Neural cell (in vitro differentiated cells): ENCODE results near the gene GLI3. TPM values are rescaled to one million over a fixed set of nuclear protein-coding genes. Genes with fewer than 3 reads are reported as not detected.
A peak's percentile ranks its signal among the peaks of the same experiment; 100 is the strongest.

Source experiments
- H2AFZ ChIP-seq: fragments of 200-600, 300-800 bp; sonication (generic), shearing (Covaris generic); 2 replicates; pipeline ENCODE4 v1.6.0; 2014; ENCODE audit warnings: low read depth, mild to moderate bottlenecking, antibody characterized with exemption, low read length, moderate library complexity
- H3F3A ChIP-seq: fragments of 200-600 bp; shearing (Covaris generic); 2 replicates; pipeline ENCODE4 v1.6.1; 2016; ENCODE audit warnings: mild to moderate bottlenecking, moderate library complexity, mixed read lengths, antibody characterized with exemption, low read length; ENCODE audit not compliant: insufficient read depth, poor library complexity, severe bottlenecking
- H3K27ac ChIP-seq: fragments of 200-600, 300-800 bp; sonication (generic), shearing (Covaris generic); 2 replicates; pipeline ENCODE4 v1.5.1; 2014; ENCODE audit warnings: mild to moderate bottlenecking, low read length, moderate library complexity
- H3K27me3 ChIP-seq: fragments of 300-800, 200-600 bp; sonication (generic), shearing (Covaris generic); 2 replicates; pipeline ENCODE4 v1.6.0; 2014; ENCODE audit warnings: mild to moderate bottlenecking, low read depth, low read length, moderate library complexity; ENCODE audit not compliant: insufficient read depth
- H3K36me3 ChIP-seq: fragments of 300-800, 200-600 bp; sonication (generic), shearing (Covaris generic); 2 replicates; pipeline ENCODE4 v1.5.1; 2014; ENCODE audit warnings: mild to moderate bottlenecking, antibody characterized with exemption, low read length, moderate library complexity; ENCODE audit not compliant: insufficient read depth
- H3K4me2 ChIP-seq: fragments of 300-800, 200-600 bp; sonication (generic), shearing (Covaris generic); 2 replicates; pipeline ENCODE4 v1.6.0; 2014; ENCODE audit warnings: mild to moderate bottlenecking, low read length
- H3K4me3 ChIP-seq: fragments of 300-800, 200-600 bp; sonication (generic), shearing (Covaris generic); 2 replicates; pipeline ENCODE4 v1.5.1; 2014; ENCODE audit warnings: mild to moderate bottlenecking, low read length, moderate library complexity
- H3K79me2 ChIP-seq: fragments of 200-600 bp; shearing (Covaris generic); replicated peaks from 2 replicates; pipeline ENCODE4 v1.6.0; 2014; ENCODE audit warnings: mild to moderate bottlenecking, low read length, moderate library complexity; ENCODE audit not compliant: insufficient read depth
- H3K9ac ChIP-seq: fragments of 300-800, 200-600 bp; sonication (generic), shearing (Covaris generic); 2 replicates; pipeline ENCODE4 v1.6.1; 2016; ENCODE audit warnings: mild to moderate bottlenecking, low read length, mixed read lengths
- H3K9me2 ChIP-seq: fragments of 200-600 bp; shearing (Covaris generic); 2 replicates; pipeline ENCODE4 v1.6.1; 2016; ENCODE audit warnings: mild to moderate bottlenecking, low read length, mixed read lengths; ENCODE audit not compliant: insufficient read depth
- H3K9me3 ChIP-seq: fragments of 200-600, 300-800 bp; sonication (generic), shearing (Covaris generic); 2 replicates; pipeline ENCODE4 v1.6.1; 2016; ENCODE audit warnings: mild to moderate bottlenecking, mixed run types, low read length, moderate library complexity, mixed read lengths
- H4K20me1 ChIP-seq: fragments of 200-600 bp; shearing (Covaris generic); 2 replicates; pipeline ENCODE4 v1.6.1; 2016; ENCODE audit warnings: mild to moderate bottlenecking, mixed run types; ENCODE audit not compliant: insufficient read depth
- EP300 ChIP-seq: fragments of 450-650 bp; conservative IDR thresholded peaks from 2 replicates; pipeline ENCODE4 v1.6.1; 2014; ENCODE audit warnings: antibody characterized with exemption, mild to moderate bottlenecking, moderate library complexity; ENCODE audit not compliant: poor library complexity, severe bottlenecking
- EZH2 ChIP-seq: fragments of 200-600, 300-800 bp; shearing (Covaris generic), sonication (generic); IDR thresholded peaks from 2 replicates; pipeline ENCODE4 v1.6.1; 2014; ENCODE audit warnings: antibody characterized with exemption, low read length, borderline replicate concordance, mild to moderate bottlenecking; ENCODE audit not compliant: insufficient read depth, poor library complexity, severe bottlenecking
- MXI1 ChIP-seq: fragments of 450-650 bp; conservative IDR thresholded peaks from 2 replicates; pipeline ENCODE4 v1.6.1; 2014; ENCODE audit warnings: antibody characterized with exemption, mild to moderate bottlenecking; ENCODE audit not compliant: poor library complexity, severe bottlenecking
- POLR2AphosphoS5 ChIP-seq: IDR thresholded peaks from 2 replicates; pipeline ENCODE4 v1.6.1; 2012
- RAD21 ChIP-seq: fragments of 450-650 bp; conservative IDR thresholded peaks from 2 replicates; pipeline ENCODE4 v1.6.1; 2014; ENCODE audit warnings: antibody characterized with exemption, mild to moderate bottlenecking, moderate library complexity
- SMC3 ChIP-seq: fragments of 450-650 bp; conservative IDR thresholded peaks from 2 replicates; pipeline ENCODE4 v1.6.1; 2014; ENCODE audit warnings: antibody characterized with exemption, mild to moderate bottlenecking, moderate library complexity; ENCODE audit not compliant: poor library complexity
- TAF1 ChIP-seq: IDR thresholded peaks from 2 replicates; pipeline ENCODE4 v1.6.1; 2012; ENCODE audit warnings: low read depth
- polyA plus RNA-seq: library from polyadenylated mRNA; depleted of rRNA; stranded (reverse); fragments of >200 nt; gene quantifications from 2 replicates; pipeline ENCODE4 v1.2.3, GENCODE V29; 2014
- TF ChIP-seq, protein P1 (sequence below): fragments of 450-650 bp; IDR thresholded peaks from 2 replicates; pipeline ENCODE4 v1.5.1; 2014; ENCODE audit warnings: antibody characterized with exemption, mild to moderate bottlenecking, moderate library complexity; ENCODE audit not compliant: poor library complexity, severe bottlenecking
- TF ChIP-seq, protein P2 (sequence below): IDR thresholded peaks from 2 replicates; pipeline ENCODE4 v1.6.1; 2012; ENCODE audit warnings: borderline replicate concordance

The GLI3 gene
- polyA plus RNA-seq, 1 donor from 2014 or later = 0.19 TPM

DNA sequence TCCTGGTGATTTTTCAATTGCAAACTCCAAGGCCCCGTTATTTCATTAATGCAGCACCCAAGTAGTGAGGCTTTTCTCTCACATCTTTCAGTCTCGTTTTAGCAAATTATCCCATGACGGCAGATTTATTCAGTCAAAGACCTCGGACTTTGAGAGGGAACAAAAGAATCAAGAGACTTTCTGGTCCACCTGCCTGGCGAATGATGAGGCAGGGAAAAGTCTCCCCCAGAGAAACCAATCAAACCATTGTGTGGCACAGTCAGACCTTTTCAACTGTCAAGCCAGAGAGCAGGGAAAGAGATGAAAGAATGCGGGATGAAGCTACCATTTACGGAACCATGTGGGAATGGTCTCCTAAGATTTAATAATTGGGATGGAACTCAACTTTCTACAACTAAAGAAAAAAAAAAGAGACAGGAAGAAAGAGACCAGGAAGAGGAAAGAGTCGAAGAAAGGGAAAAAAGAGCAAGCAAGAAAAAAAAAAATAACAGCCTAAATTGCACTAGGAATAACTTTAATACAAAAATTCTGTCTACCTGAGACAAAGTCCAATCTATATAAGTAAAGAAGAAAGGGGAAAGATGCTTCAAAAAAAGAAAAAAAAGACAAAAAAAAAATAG lies 22.8 kb downstream of the GLI3 start:
- Histone ChIP-seq H3K4me2 (no peak overlapping the region), H3K9me2 (no peaks in the 10 kb centered on the region), H2AFZ (no peak overlapping the region), H3K4me3 (peak overlapping the region; percentile 47), H3K79me2 (peaks cover 79% of the 10 kb centered on the region), H3K27me3 (no peaks in the 10 kb centered on the region), H4K20me1 (no peaks in the 10 kb centered on the region), H3F3A (no peaks in the 10 kb centered on the region), H3K9ac (no peak overlapping the region), H3K36me3 (no peaks in the 10 kb centered on the region), H3K27ac (no peak overlapping the region), H3K9me3 (no peaks in the 10 kb centered on the region)
- TF ChIP-seq EP300 = no peak
- TF ChIP-seq EZH2 = no peak
- TF ChIP-seq RAD21 = no peak
- TF ChIP-seq TAF1 = no peak
- no peak for TF ChIP-seq MXI1

DNA sequence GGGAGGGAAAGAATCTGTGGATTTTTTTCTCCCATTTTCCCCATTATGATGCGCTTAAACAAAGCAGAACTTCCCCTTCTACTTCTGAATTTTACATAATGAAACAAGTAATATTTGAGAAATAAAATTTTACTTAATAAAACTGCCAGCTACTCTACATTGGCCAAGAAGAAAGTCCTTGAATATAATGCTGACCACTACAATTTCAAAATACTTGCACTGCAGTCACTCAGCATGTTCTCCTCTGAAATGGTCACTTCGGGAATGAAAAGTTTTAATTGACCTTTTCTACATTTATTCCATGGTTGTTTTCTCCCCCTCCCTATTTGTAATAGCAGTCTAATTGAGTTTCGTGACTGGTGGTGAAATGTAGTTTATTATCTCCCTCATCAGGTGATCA lies 23.9 kb downstream of the GLI3 start:
- TF ChIP-seq RAD21 (no peak), MXI1 (no peak), POLR2AphosphoS5 (no peak), SMC3 (no peak), EZH2 (no peak), EP300 (no peak), TAF1 (no peak)
- TF ChIP-seq, protein P1, sequence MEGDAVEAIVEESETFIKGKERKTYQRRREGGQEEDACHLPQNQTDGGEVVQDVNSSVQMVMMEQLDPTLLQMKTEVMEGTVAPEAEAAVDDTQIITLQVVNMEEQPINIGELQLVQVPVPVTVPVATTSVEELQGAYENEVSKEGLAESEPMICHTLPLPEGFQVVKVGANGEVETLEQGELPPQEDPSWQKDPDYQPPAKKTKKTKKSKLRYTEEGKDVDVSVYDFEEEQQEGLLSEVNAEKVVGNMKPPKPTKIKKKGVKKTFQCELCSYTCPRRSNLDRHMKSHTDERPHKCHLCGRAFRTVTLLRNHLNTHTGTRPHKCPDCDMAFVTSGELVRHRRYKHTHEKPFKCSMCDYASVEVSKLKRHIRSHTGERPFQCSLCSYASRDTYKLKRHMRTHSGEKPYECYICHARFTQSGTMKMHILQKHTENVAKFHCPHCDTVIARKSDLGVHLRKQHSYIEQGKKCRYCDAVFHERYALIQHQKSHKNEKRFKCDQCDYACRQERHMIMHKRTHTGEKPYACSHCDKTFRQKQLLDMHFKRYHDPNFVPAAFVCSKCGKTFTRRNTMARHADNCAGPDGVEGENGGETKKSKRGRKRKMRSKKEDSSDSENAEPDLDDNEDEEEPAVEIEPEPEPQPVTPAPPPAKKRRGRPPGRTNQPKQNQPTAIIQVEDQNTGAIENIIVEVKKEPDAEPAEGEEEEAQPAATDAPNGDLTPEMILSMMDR = no peak
- TF ChIP-seq, protein P2, sequence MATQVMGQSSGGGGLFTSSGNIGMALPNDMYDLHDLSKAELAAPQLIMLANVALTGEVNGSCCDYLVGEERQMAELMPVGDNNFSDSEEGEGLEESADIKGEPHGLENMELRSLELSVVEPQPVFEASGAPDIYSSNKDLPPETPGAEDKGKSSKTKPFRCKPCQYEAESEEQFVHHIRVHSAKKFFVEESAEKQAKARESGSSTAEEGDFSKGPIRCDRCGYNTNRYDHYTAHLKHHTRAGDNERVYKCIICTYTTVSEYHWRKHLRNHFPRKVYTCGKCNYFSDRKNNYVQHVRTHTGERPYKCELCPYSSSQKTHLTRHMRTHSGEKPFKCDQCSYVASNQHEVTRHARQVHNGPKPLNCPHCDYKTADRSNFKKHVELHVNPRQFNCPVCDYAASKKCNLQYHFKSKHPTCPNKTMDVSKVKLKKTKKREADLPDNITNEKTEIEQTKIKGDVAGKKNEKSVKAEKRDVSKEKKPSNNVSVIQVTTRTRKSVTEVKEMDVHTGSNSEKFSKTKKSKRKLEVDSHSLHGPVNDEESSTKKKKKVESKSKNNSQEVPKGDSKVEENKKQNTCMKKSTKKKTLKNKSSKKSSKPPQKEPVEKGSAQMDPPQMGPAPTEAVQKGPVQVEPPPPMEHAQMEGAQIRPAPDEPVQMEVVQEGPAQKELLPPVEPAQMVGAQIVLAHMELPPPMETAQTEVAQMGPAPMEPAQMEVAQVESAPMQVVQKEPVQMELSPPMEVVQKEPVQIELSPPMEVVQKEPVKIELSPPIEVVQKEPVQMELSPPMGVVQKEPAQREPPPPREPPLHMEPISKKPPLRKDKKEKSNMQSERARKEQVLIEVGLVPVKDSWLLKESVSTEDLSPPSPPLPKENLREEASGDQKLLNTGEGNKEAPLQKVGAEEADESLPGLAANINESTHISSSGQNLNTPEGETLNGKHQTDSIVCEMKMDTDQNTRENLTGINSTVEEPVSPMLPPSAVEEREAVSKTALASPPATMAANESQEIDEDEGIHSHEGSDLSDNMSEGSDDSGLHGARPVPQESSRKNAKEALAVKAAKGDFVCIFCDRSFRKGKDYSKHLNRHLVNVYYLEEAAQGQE = no peak
- Histone ChIP-seq H3K27me3 (no peaks in the 10 kb centered on the region), H3K79me2 (peaks cover 79% of the 10 kb centered on the region), H2AFZ (no peak overlapping the region), H3K4me3 (no peak overlapping the region), H3F3A (no peaks in the 10 kb centered on the region), H4K20me1 (no peaks in the 10 kb centered on the region), H3K36me3 (no peaks in the 10 kb centered on the region), H3K9me2 (no peaks in the 10 kb centered on the region), H3K9ac (no peak overlapping the region), H3K27ac (no peak overlapping the region), H3K9me3 (no peaks in the 10 kb centered on the region), H3K4me2 (no peak overlapping the region)
